Neural crest cell (in vitro differentiated cells): ENCODE measurements around the gene PRTN3. TPM values are rescaled to one million over a fixed set of nuclear protein-coding genes. Genes with fewer than 3 reads are reported as not detected.

ENCODE experiments used
- DNase-seq: peaks from one replicate; pipeline ENCODE4 v3.0.0; 2021; ENCODE audit warnings: low read depth, mixed read lengths, low spot score
- H3K27ac Mint-ChIP-seq: one replicate; pipeline ENCODE4 v1.8.0; 2021; ENCODE audit warnings: mild to moderate bottlenecking, mixed read lengths; ENCODE audit not compliant: unreplicated experiment
- H3K27me3 Mint-ChIP-seq: 2 replicates; pipeline ENCODE4 v1.8.0; 2021; ENCODE audit warnings: low read depth, mild to moderate bottlenecking, mixed read lengths
- H3K36me3 Mint-ChIP-seq: 2 replicates; pipeline ENCODE4 v1.8.0; 2021; ENCODE audit warnings: low read depth, mild to moderate bottlenecking, mixed read lengths
- H3K4me1 Mint-ChIP-seq: 2 replicates; pipeline ENCODE4 v1.8.0; 2021; ENCODE audit warnings: mixed read lengths
- H3K4me3 Mint-ChIP-seq: one replicate; pipeline ENCODE4 v1.8.0; 2021; ENCODE audit warnings: mild to moderate bottlenecking, mixed read lengths
- H3K9me3 Mint-ChIP-seq: 2 replicates; pipeline ENCODE4 v1.8.0; 2021; ENCODE audit warnings: mixed read lengths
- CTCF ChIP-seq: fragments of 200-600 bp; sonication (generic); conservative IDR thresholded peaks from 2 replicates; pipeline ENCODE4 v1.5.0; 2021; ENCODE audit warnings: antibody characterized with exemption, mild to moderate bottlenecking
- total RNA-seq: library from RNA; stranded (reverse); gene quantifications from 2 replicates; pipeline ENCODE4 v1.2.1, GENCODE V29; 2021

The PRTN3 gene
- total RNA-seq, 1 donor from 2014 or later: not detected

- H3K27ac Mint-ChIP-seq: no peak overlapping the region
- no peaks in the 10 kb centered on the region for H3K36me3 Mint-ChIP-seq
- H3K4me1 Mint-ChIP-seq: no peaks in the 10 kb centered on the region
- TF ChIP-seq CTCF: no peak
- DNase-seq: no peak
- H3K4me3 Mint-ChIP-seq: no peak overlapping the region
- peaks cover 27% of the 10 kb centered on the region for H3K27me3 Mint-ChIP-seq
- no peaks in the 10 kb centered on the region for H3K9me3 Mint-ChIP-seq
Measured at GRCh38 chr19:854549-854948, 13.8 kb downstream of the PRTN3 start.

DNA sequence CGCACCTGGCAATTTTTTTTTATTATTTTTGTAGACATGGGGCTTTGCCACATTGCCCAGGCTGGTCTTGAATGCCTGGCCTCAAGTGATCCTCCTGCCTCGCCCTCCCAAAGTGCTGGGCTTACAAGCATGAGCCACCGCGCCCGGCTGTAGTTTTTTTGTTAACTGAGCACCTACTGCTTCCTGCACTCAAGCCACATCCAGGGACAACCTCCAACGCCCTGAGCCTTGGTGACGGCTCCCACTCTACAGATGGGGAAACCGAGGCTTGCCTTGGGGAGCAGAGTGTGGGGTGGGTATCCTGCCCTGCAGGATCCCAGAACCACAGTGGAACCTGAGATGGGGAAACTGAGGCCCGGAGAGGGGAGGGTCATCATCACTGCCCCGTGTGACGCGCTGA is 14.3 kb downstream of the PRTN3 start:
- peaks cover 29% of the 10 kb centered on the region for H3K27me3 Mint-ChIP-seq
- H3K4me1 Mint-ChIP-seq: no peaks in the 10 kb centered on the region
- H3K4me3 Mint-ChIP-seq: no peak overlapping the region
- H3K27ac Mint-ChIP-seq: no peak overlapping the region
- DNase-seq: no peak
- no peaks in the 10 kb centered on the region for H3K9me3 Mint-ChIP-seq
- no peaks in the 10 kb centered on the region for H3K36me3 Mint-ChIP-seq
- TF ChIP-seq CTCF: no peak

DNA sequence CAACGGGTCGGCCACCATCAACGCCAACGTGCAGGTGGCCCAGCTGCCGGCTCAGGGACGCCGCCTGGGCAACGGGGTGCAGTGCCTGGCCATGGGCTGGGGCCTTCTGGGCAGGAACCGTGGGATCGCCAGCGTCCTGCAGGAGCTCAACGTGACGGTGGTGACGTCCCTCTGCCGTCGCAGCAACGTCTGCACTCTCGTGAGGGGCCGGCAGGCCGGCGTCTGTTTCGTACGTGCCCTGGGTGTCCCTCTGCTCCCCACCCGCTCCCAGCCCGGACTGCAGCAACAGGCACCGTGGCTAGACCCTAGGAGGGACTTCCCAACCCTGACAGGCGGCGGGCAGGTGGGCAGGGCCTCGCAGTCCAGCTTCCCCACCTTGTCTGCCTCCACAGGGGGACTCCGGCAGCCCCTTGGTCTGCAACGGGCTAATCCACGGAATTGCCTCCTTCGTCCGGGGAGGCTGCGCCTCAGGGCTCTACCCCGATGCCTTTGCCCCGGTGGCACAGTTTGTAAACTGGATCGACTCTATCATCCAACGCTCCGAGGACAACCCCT is 14.8 kb downstream of the PRTN3 start:
- Mint-ChIP-seq H3K36me3 (no peaks in the 10 kb centered on the region), H3K27me3 (peaks cover 32% of the 10 kb centered on the region), H3K4me1 (no peaks in the 10 kb centered on the region), H3K27ac (no peak overlapping the region), H3K9me3 (no peaks in the 10 kb centered on the region), H3K4me3 (no peak overlapping the region)
- DNase-seq: no peak
- TF ChIP-seq CTCF: no peak

GRCh38 chr19:858284-858683 is 17.5 kb downstream of the PRTN3 start:
- Mint-ChIP-seq H3K27ac (no peak overlapping the region), H3K4me3 (no peak overlapping the region), H3K9me3 (no peaks in the 10 kb centered on the region), H3K36me3 (no peaks in the 10 kb centered on the region), H3K27me3 (peaks cover 52% of the 10 kb centered on the region), H3K4me1 (peaks cover 3% of the 10 kb centered on the region)
- no peak for TF ChIP-seq CTCF
- no peak for DNase-seq

GRCh38 chr19:858868-859843 is 18.4 kb downstream of the PRTN3 start, which contains the start of gene CFD:
TSS of gene CFD (plus strand) at chr19:859664. CDS start at chr19:859690, 26 bp downstream.
- Mint-ChIP-seq H3K36me3 (no peaks in the 10 kb centered on the region), H3K4me1 (peaks cover 7% of the 10 kb centered on the region), H3K27ac (no peak within 1 kb of the TSS), H3K9me3 (no peaks in the 10 kb centered on the region), H3K4me3 (peak within 1 kb of the TSS; percentile 59), H3K27me3 (peaks cover 60% of the 10 kb centered on the region)
- no peak for DNase-seq
- no peak for TF ChIP-seq CTCF
